HG03139 (cell line): ENCODE measurements around the gene NEK9.
A peak's percentile ranks its signal among the peaks of the same experiment; 100 is the strongest.
"Not testable (repeated sequence)": the region's sequence is repeated elsewhere in the genome, so short reads cannot be mapped to it uniquely, and the experiment has no call there.

ENCODE experiments used
- ATAC-seq: cut with Tn5 transposase; IDR thresholded peaks from one replicate; pipeline ENCODE4 v1.9.1; 2021; ENCODE audit not compliant: unreplicated experiment

Gene NEK9

GRCh38 chr14:75126679-75127473 is at the start of gene NEK9:
NEK9 (minus strand) TSS chr14:75127048; CDS start chr14:75126921, 127 bp downstream.
- peak; percentile 83 for ATAC-seq

DNA sequence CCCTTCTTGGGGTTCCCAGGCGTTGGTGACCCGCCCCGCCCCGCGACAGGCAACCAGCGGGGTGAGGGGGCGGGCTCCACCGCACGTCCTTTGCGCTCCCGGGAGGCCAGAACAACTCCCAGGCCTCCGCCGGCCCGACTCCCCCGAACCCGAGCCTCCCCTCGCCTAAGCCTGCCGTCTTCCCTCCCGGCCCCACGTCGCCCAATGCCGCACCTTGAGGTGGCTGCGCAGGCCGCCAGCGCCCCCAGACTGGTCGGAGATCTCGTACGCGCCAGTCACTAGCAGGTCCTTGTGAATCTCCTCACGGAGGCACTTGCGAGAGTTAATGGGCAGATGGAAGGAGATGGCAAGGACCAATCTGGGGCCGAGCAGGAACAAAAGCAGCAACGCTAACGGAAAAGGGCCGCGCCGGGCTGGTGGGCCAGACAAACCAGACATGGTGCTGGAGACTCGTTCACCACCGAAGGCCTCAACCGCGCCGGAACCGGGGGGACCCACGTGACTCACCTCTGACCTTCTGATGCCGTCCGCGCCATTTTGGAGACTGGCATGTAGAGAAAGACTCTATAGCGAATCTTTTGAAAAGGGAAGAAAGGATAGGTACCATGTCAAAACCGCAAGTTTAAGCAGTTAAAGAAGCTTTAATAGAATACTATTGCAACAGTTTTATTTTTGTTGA is 49.4 kb upstream of the NEK9 start, which contains the start of gene TMED10:
TMED10 (minus strand) TSS at position 471 of the 679 bp plus-strand sequence; CDS start at position 438, 33 bp downstream.
- ATAC-seq: peak; percentile 65

- ATAC-seq: peak; percentile 7
These were observed 48.9 kb upstream of the NEK9 start for GRCh38 chr14:75175677-75176141.

- ATAC-seq: no peak
These were observed 47.2 kb upstream of the NEK9 start for GRCh38 chr14:75174066-75174465.

DNA sequence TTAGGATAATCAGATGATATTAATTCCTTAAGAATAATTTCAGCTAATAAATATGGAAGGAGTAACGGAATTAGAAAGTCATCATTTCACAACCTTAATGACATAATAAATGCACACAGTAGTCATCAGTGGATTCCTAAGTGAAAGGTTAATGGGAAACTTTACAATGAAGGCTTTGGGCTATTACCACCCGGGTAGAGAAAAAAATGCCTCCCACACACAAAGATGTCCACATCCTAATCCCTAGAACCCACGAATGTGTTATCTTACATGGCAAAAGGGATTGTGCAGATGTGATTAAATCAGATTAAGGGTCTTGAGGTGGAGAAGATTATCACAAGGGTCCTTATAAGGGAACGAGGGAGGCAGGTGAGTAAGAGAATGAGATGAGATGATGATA is 43.9 kb upstream of the NEK9 start:
- ATAC-seq: no peak

- no peak for ATAC-seq
These were observed 41.9 kb upstream of the NEK9 start for GRCh38 chr14:75168586-75169335.

GRCh38 chr14:75167325-75167724 is 40.5 kb upstream of the NEK9 start:
- no peak for ATAC-seq

DNA sequence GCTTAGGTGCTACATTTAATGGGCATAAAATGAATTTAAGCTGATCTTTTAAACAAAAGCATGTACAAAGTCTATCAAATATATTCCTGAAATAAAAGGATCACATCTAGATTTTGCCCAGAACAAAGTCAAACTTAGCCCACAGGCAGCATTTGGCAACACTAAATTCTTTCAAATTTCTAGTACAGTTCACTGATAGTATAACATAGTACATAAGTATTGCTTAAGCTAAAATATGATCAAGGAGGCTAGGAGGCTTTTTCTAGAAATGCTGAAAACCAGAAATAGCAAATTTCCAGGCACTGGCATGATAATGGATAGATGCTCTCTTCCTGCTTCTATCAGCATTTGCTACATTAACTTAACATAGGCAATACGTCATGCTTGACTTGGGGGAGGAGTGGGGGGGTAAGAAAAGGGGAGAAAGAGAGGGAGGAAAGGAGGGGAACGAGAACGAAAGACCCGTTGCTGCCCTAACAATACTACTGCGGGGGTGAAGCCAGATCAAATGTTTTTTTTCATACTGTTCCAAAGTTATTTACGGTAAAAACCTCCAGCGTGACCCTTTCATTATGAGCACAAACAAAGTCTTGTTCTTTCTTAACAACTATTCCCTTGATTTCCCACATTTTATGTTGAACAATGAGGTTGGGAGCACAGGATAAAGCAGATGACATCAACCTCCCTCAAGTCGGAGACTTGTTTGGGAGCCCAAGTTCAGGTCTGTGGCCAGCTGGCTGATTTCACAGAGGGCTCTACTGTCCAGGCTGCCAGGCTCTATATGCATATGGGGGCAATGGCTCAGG is 38.9 kb upstream of the NEK9 start:
- no peak for ATAC-seq

GRCh38 chr14:75164809-75165208 is 38.0 kb upstream of the NEK9 start:
- ATAC-seq: no peak

GRCh38 chr14:75163677-75164076 is 36.8 kb upstream of the NEK9 start:
- no peak for ATAC-seq

DNA sequence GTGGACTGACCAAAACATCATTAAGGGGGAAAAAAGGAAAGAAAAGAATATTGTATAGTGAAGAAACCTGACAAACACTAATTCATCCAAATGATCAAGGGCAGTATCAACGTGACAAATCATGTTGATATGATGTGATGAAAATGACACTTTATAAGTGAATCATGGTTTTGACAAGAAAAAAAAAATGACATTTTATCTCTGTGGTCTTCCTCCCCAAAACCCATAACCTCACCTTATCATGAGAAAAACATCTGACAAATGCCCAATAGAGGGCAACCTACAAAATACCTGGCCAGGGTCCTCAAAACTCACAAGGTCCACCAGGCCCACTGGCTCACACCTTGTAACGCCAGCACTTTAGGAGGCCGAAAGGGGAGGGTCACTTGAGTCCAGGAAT is 35.8 kb upstream of the NEK9 start:
- no peak for ATAC-seq

GRCh38 chr14:75158843-75159614 is 32.2 kb upstream of the NEK9 start:
- ATAC-seq: no peak

GRCh38 chr14:75156901-75157300 is 30.1 kb upstream of the NEK9 start:
- no peak for ATAC-seq

DNA sequence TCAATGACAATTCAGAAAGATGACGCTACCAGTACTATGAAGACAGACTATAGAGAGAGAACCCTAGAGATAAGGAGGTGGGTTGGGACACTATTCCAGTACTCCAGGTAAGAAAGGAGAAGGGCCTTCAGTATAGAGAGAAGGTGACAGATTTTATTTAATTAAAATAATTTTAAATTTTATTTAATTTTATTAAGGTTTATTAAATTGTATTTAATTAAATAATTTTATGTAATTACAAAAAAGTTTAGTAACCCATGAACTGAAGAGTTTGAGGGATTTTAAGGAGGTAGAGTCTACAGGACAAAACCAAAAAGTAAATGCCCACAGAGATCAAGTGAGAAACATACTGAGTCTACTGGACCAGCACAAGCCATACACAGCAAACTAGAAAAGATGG is 29.3 kb upstream of the NEK9 start:
- ATAC-seq: no peak

DNA sequence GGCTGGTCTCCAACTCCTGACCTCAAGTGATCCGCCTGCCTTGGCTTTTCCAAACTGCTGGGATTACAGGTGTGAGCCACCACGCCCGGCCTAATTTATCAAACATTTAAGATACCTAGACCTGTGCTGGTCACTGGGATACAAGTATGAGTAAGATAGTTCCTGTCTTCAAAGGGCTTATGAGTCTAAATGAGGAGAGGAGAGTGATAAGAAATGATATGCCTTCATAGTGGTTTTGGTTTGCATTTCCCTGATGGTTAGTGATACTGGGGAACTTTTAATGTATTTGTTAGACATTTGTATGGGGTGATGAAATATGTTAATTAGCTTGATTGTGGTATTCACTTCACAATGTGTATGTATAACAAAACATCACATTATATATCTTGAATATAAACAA is 28.3 kb upstream of the NEK9 start:
- ATAC-seq: no peak

DNA sequence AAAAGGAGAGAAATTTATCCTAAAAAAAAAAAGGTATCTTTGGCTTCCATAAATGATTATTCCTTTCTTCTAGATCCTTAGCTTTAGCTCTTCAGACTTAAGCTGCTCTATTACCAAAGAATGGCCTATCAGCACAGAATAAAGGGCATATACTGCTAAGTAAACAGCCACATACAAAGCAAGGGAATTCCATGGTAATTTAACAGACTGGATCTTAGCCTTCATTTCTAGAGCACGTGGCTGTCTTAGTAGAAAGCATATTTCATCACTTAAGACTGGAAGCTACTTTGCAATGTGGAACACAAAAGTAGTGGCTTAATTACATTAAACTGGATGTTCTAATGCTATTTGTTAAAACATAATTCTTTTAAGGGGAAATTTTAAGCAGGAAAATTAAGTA is 26.4 kb upstream of the NEK9 start:
- no peak for ATAC-seq

DNA sequence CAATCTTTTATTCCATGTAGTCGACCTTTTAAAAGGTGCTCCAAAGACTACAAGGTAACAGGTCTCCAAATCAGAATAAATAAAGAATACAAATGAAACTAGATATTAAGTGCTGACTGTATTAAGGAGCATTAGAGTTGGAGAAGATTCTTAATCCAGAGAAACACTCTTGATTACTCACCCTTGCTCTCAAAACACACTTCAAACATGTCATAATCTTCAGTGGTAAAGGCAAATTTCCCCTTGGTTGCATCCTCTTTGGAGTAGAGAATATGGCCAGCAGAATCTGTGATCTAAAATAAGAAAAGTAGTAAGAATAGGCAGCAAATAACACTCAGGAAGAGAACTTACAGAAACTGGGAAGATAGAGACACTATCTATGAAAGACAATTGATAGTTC is 25.0 kb upstream of the NEK9 start:
- ATAC-seq: no peak

GRCh38 chr14:75150637-75151036 is 23.8 kb upstream of the NEK9 start:
- ATAC-seq: not testable (repeated sequence)

GRCh38 chr14:75150150-75150549 is 23.3 kb upstream of the NEK9 start:
- no peak for ATAC-seq
